RWPE2 (cell line): Measurements from ENCODE around the gene ENOX1.

ENCODE experiments used
- ATAC-seq: fragments of 200-7000 bp; cut with Tn5 transposase; 3 replicates; pipeline ENCODE4 v1.9.1; 2021; ENCODE audit warnings: low read depth
- DNase-seq: peaks from one replicate; pipeline ENCODE4 v3.0.0-alpha.2; 2020; ENCODE audit warnings: low spot score
- H3K27ac ChIP-seq: fragments of 450-650 bp; 2 replicates; pipeline ENCODE4 v1.5.1; 2017; ENCODE audit warnings: mild to moderate bottlenecking; ENCODE audit not compliant: poor library complexity, severe bottlenecking
- H3K27me3 ChIP-seq: fragments of 250-450 bp; sonication (Bioruptor Pico); 2 replicates; pipeline ENCODE4 v1.5.1; 2021; ENCODE audit warnings: mild to moderate bottlenecking, moderate library complexity; ENCODE audit not compliant: insufficient read depth, poor library complexity, severe bottlenecking
- H3K36me3 ChIP-seq: fragments of 250-450 bp; sonication (Bioruptor Pico); 2 replicates; pipeline ENCODE4 v1.5.1; 2020; ENCODE audit warnings: low read depth, mild to moderate bottlenecking, moderate library complexity
- H3K4me1 ChIP-seq: fragments of 250-450 bp; sonication (Bioruptor Pico); 2 replicates; pipeline ENCODE4 v1.5.1; 2021; ENCODE audit warnings: mild to moderate bottlenecking, moderate library complexity; ENCODE audit not compliant: insufficient read depth, poor library complexity, severe bottlenecking
- H3K4me3 ChIP-seq: fragments of 250-450 bp; sonication (Bioruptor Pico); 2 replicates; pipeline ENCODE4 v1.5.1; 2021; ENCODE audit warnings: mild to moderate bottlenecking, moderate library complexity; ENCODE audit not compliant: severe bottlenecking
- H3K9me3 ChIP-seq: fragments of 250-450 bp; sonication (Bioruptor Pico); 2 replicates; pipeline ENCODE4 v1.5.1; 2021; ENCODE audit warnings: mild to moderate bottlenecking, moderate library complexity; ENCODE audit not compliant: severe bottlenecking
- CTCF ChIP-seq: fragments of 450-650 bp; IDR thresholded peaks from one replicate; pipeline ENCODE4 v1.5.1; 2017; ENCODE audit warnings: mild to moderate bottlenecking, moderate library complexity; ENCODE audit not compliant: poor library complexity, severe bottlenecking

The ENOX1 gene

GRCh38 chr13:43766725-43767124 lies 20.0 kb downstream of the ENOX1 start:
- Histone ChIP-seq H3K4me3 (no peak overlapping the region), H3K27ac (no peak overlapping the region), H3K9me3 (no peaks in the 10 kb centered on the region), H3K4me1 (no peaks in the 10 kb centered on the region), H3K36me3 (no peaks in the 10 kb centered on the region), H3K27me3 (no peaks in the 10 kb centered on the region)
- DNase-seq = no peak
- ATAC-seq = no peak
- TF ChIP-seq CTCF = no peak

GRCh38 chr13:43764349-43764748 lies 22.4 kb downstream of the ENOX1 start:
- Histone ChIP-seq H3K4me3 (no peak overlapping the region), H3K4me1 (no peaks in the 10 kb centered on the region), H3K27ac (no peak overlapping the region), H3K9me3 (no peaks in the 10 kb centered on the region), H3K36me3 (no peaks in the 10 kb centered on the region), H3K27me3 (no peaks in the 10 kb centered on the region)
- no peak for TF ChIP-seq CTCF
- no peak for ATAC-seq
- no peak for DNase-seq

GRCh38 chr13:43763143-43763759 lies 23.5 kb downstream of the ENOX1 start:
- no peaks in the 10 kb centered on the region for H3K4me1 ChIP-seq
- ATAC-seq = no peak
- no peak for DNase-seq

GRCh38 chr13:43761616-43762315 lies 25.0 kb downstream of the ENOX1 start:
- TF ChIP-seq CTCF = no peak
- no peaks in the 10 kb centered on the region for H3K36me3 ChIP-seq
- ATAC-seq = no peak
- no peaks in the 10 kb centered on the region for H3K27me3 ChIP-seq
- no peaks in the 10 kb centered on the region for H3K9me3 ChIP-seq
- H3K4me3 ChIP-seq = no peak overlapping the region
- DNase-seq = no peak
- no peaks in the 10 kb centered on the region for H3K4me1 ChIP-seq
- no peak overlapping the region for H3K27ac ChIP-seq

More at GRCh38 chr13:43763143-43763759, 23.5 kb downstream of the ENOX1 start:
- Histone ChIP-seq H3K27ac (no peak overlapping the region), H3K27me3 (no peaks in the 10 kb centered on the region), H3K4me3 (no peak overlapping the region), H3K36me3 (no peaks in the 10 kb centered on the region), H3K9me3 (no peaks in the 10 kb centered on the region)
- TF ChIP-seq CTCF = no peak

- H3K36me3 ChIP-seq = no peaks in the 10 kb centered on the region
- no peaks in the 10 kb centered on the region for H3K4me1 ChIP-seq
- H3K27me3 ChIP-seq = no peaks in the 10 kb centered on the region
- no peak for DNase-seq
- no peak overlapping the region for H3K27ac ChIP-seq
- no peaks in the 10 kb centered on the region for H3K9me3 ChIP-seq
- no peak overlapping the region for H3K4me3 ChIP-seq
- no peak for TF ChIP-seq CTCF
- ATAC-seq = no peak
Observed at GRCh38 chr13:43760257-43760656, 26.5 kb downstream of the ENOX1 start.
